Upper lobe of left lung (tissue), 4 donors: ENCODE measurements around the gene VWA5B1.
"Not testable (repeated sequence)": the region's sequence is repeated elsewhere in the genome, so short reads cannot be mapped to it uniquely, and the experiment has no call there.

Experiments
- EP300 ChIP-seq, 4 donors: sonication (generic); formaldehyde crosslinking; IDR thresholded peaks; one replicate each; pipeline ENCODE4 v1.5.1; 2017; ENCODE audit warnings: antibody characterized with exemption in 4 of 4, control low read depth in 2 of 4
- POLR2AphosphoS5 ChIP-seq, 2 donors: sonication (generic); formaldehyde crosslinking; IDR thresholded peaks; one replicate each; pipeline ENCODE4 v1.5.1; 2017; ENCODE audit warnings: antibody characterized with exemption in 2 of 2
- TF ChIP-seq, protein P1 (sequence below), 6 experiments: fragments of 450-650 bp in 4 of 6; fragments of 200-600 bp in 2 of 6; sonication (generic) in 2 of 6; IDR thresholded peaks; one replicate each; pipeline ENCODE4 v1.5.1; 2016 to 2019; ENCODE audit warnings: antibody characterized with exemption in 6 of 6

DNA sequence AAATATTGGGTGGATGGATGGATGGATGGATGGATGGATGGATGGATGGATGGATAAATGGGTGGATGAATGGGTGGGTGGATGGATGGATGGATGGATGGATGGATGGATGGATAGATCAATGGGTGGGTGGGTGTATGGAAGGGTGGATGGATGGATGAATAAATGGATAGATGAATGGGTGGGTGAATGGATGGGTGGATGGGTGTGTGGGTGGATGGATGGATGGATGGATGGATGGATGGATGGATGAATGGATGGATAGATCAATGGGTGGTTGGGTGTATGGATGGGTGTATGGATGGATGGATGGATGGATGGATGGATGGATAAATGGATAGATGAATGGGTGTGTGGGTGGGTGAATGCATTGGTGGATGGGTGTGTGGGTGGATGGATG lies 17.0 kb upstream of the VWA5B1 start:
- not testable (repeated sequence) for TF ChIP-seq EP300, POLR2AphosphoS5 (IDR thresholded peaks at IDR 0.05)
- TF ChIP-seq, protein P1, sequence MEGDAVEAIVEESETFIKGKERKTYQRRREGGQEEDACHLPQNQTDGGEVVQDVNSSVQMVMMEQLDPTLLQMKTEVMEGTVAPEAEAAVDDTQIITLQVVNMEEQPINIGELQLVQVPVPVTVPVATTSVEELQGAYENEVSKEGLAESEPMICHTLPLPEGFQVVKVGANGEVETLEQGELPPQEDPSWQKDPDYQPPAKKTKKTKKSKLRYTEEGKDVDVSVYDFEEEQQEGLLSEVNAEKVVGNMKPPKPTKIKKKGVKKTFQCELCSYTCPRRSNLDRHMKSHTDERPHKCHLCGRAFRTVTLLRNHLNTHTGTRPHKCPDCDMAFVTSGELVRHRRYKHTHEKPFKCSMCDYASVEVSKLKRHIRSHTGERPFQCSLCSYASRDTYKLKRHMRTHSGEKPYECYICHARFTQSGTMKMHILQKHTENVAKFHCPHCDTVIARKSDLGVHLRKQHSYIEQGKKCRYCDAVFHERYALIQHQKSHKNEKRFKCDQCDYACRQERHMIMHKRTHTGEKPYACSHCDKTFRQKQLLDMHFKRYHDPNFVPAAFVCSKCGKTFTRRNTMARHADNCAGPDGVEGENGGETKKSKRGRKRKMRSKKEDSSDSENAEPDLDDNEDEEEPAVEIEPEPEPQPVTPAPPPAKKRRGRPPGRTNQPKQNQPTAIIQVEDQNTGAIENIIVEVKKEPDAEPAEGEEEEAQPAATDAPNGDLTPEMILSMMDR (IDR thresholded peaks at IDR 0.05), result not testable (repeated sequence)
